Activated T-helper 2 cell treated with anti-CD3 and anti-CD28 coated beads, Interferon-gamma antibody, Interleukin-2, Interleukin-4, amounts not matched to agents 10 μg/mL and 5 μg/mL and 100 μg/mL, durations not matched to agents 14 hours and 24 hours and 36 hours (primary cell): ENCODE measurements around the gene GINS1. TPM values are rescaled to one million over a fixed set of nuclear protein-coding genes. Genes with fewer than 3 reads are reported as not detected.

ENCODE experiments used
- DNase-seq: peaks from one replicate; pipeline ENCODE4 v3.0.0; 2021; ENCODE audit warnings: low spot score
- H3K27ac Mint-ChIP-seq: one replicate; pipeline ENCODE4 v1.8.0; 2021; ENCODE audit warnings: mixed read lengths
- H3K27me3 Mint-ChIP-seq: one replicate; pipeline ENCODE4 v1.8.0; 2021; ENCODE audit warnings: low read depth, mixed read lengths
- H3K36me3 Mint-ChIP-seq: one replicate; pipeline ENCODE4 v1.8.0; 2021; ENCODE audit warnings: low read depth, mixed read lengths
- H3K4me1 Mint-ChIP-seq: one replicate; pipeline ENCODE4 v1.8.0; 2021; ENCODE audit warnings: low read depth, mixed read lengths
- H3K4me3 Mint-ChIP-seq: one replicate; pipeline ENCODE4 v1.8.0; 2021; ENCODE audit warnings: low read depth, mild to moderate bottlenecking, moderate library complexity, mixed read lengths
- H3K9me3 Mint-ChIP-seq: one replicate; pipeline ENCODE4 v1.8.0; 2021; ENCODE audit warnings: mixed read lengths
- intact Hi-C: fragments of 100-400 bp; cut with micrococcal nuclease; formaldehyde crosslinking; loops from one replicate; pipeline ENCODE4 v1.15.1; 2023
- total RNA-seq: library from RNA; stranded (reverse); gene quantifications from 2 replicates; pipeline ENCODE4 v1.2.3, GENCODE V29; 2022

GINS1 gene
- total RNA-seq, 1 donor from 2014 or later, result 36.3 TPM

- H3K4me1 Mint-ChIP-seq, result peaks cover 4% of the 10 kb centered on the region
- no peak for DNase-seq
- no peak overlapping the region for H3K4me3 Mint-ChIP-seq
- intact Hi-C loops, result no loop called here
- peaks cover 3% of the 10 kb centered on the region for H3K9me3 Mint-ChIP-seq
- H3K36me3 Mint-ChIP-seq, result peaks cover 60% of the 10 kb centered on the region
- H3K27me3 Mint-ChIP-seq, result no peaks in the 10 kb centered on the region
- H3K27ac Mint-ChIP-seq, result no peak overlapping the region
Measured at GRCh38 chr20:25444556-25444955, 37.1 kb downstream of the GINS1 start.

GRCh38 chr20:25447671-25448070 is 40.2 kb downstream of the GINS1 start:
- Mint-ChIP-seq H3K36me3 (peaks cover 59% of the 10 kb centered on the region), H3K27ac (no peak overlapping the region), H3K9me3 (peaks cover 3% of the 10 kb centered on the region), H3K4me3 (no peak overlapping the region), H3K27me3 (no peaks in the 10 kb centered on the region), H3K4me1 (peaks cover 4% of the 10 kb centered on the region)
- no peak for DNase-seq
- intact Hi-C loops, result no loop called here

- no peak overlapping the region for H3K4me3 Mint-ChIP-seq
- peaks cover 2% of the 10 kb centered on the region for H3K9me3 Mint-ChIP-seq
- no peak for DNase-seq
- no peaks in the 10 kb centered on the region for H3K27me3 Mint-ChIP-seq
- H3K27ac Mint-ChIP-seq, result no peak overlapping the region
- intact Hi-C loops, result no loop called here
- H3K4me1 Mint-ChIP-seq, result no peaks in the 10 kb centered on the region
- peaks cover 24% of the 10 kb centered on the region for H3K36me3 Mint-ChIP-seq
Measured at GRCh38 chr20:25452333-25452732, 44.9 kb downstream of the GINS1 start.

- no peaks in the 10 kb centered on the region for H3K27me3 Mint-ChIP-seq
- no peak overlapping the region for H3K27ac Mint-ChIP-seq
- H3K4me3 Mint-ChIP-seq, result no peak overlapping the region
- intact Hi-C loops, result no loop called here
- DNase-seq, result no peak
- no peaks in the 10 kb centered on the region for H3K9me3 Mint-ChIP-seq
- peaks cover 15% of the 10 kb centered on the region for H3K36me3 Mint-ChIP-seq
- no peaks in the 10 kb centered on the region for H3K4me1 Mint-ChIP-seq
Measured at GRCh38 chr20:25453035-25453810, 45.8 kb downstream of the GINS1 start.

GRCh38 chr20:25454153-25454900 is 46.9 kb downstream of the GINS1 start:
- no peak overlapping the region for H3K4me3 Mint-ChIP-seq

GRCh38 chr20:25457886-25458680 is 50.6 kb downstream of the GINS1 start:
- H3K4me1 Mint-ChIP-seq, result no peaks in the 10 kb centered on the region
- no peaks in the 10 kb centered on the region for H3K9me3 Mint-ChIP-seq
- intact Hi-C loops, result no loop called here

More at GRCh38 chr20:25454153-25454900, 46.9 kb downstream of the GINS1 start:
- no peaks in the 10 kb centered on the region for H3K27me3 Mint-ChIP-seq
- no peaks in the 10 kb centered on the region for H3K9me3 Mint-ChIP-seq
- H3K27ac Mint-ChIP-seq, result no peak overlapping the region
- no peak for DNase-seq
- peaks cover 4% of the 10 kb centered on the region for H3K36me3 Mint-ChIP-seq
- intact Hi-C loops, result no loop called here
- no peaks in the 10 kb centered on the region for H3K4me1 Mint-ChIP-seq

GRCh38 chr20:25459111-25459830 is 51.8 kb downstream of the GINS1 start:
- H3K9me3 Mint-ChIP-seq, result no peaks in the 10 kb centered on the region
- no peak for DNase-seq
- no peaks in the 10 kb centered on the region for H3K4me1 Mint-ChIP-seq
- intact Hi-C loops, result no loop called here
- H3K27ac Mint-ChIP-seq, result no peak overlapping the region
- H3K36me3 Mint-ChIP-seq, result no peaks in the 10 kb centered on the region
- no peaks in the 10 kb centered on the region for H3K27me3 Mint-ChIP-seq
- no peak overlapping the region for H3K4me3 Mint-ChIP-seq

More at GRCh38 chr20:25457886-25458680, 50.6 kb downstream of the GINS1 start:
- Mint-ChIP-seq H3K27me3 (no peaks in the 10 kb centered on the region), H3K4me3 (no peak overlapping the region), H3K27ac (no peak overlapping the region), H3K36me3 (no peaks in the 10 kb centered on the region)
- no peak for DNase-seq

GRCh38 chr20:25459916-25460535 is 52.6 kb downstream of the GINS1 start:
- H3K27ac Mint-ChIP-seq, result no peak overlapping the region
- no peaks in the 10 kb centered on the region for H3K27me3 Mint-ChIP-seq
- DNase-seq, result no peak
- no peaks in the 10 kb centered on the region for H3K9me3 Mint-ChIP-seq
- intact Hi-C loops, result no loop called here
- no peak overlapping the region for H3K4me3 Mint-ChIP-seq
- no peaks in the 10 kb centered on the region for H3K36me3 Mint-ChIP-seq
- H3K4me1 Mint-ChIP-seq, result no peaks in the 10 kb centered on the region

- intact Hi-C loops, result no loop called here
- Mint-ChIP-seq H3K9me3 (no peaks in the 10 kb centered on the region), H3K27ac (no peak overlapping the region), H3K4me1 (no peaks in the 10 kb centered on the region), H3K27me3 (no peaks in the 10 kb centered on the region), H3K4me3 (no peak overlapping the region), H3K36me3 (no peaks in the 10 kb centered on the region)
- no peak for DNase-seq
Measured at GRCh38 chr20:25460566-25461280, 53.2 kb downstream of the GINS1 start.

- DNase-seq, result no peak
- no peak overlapping the region for H3K27ac Mint-ChIP-seq
- H3K4me1 Mint-ChIP-seq, result no peaks in the 10 kb centered on the region
- H3K36me3 Mint-ChIP-seq, result no peaks in the 10 kb centered on the region
- H3K4me3 Mint-ChIP-seq, result no peak overlapping the region
- no peaks in the 10 kb centered on the region for H3K9me3 Mint-ChIP-seq
- no peaks in the 10 kb centered on the region for H3K27me3 Mint-ChIP-seq
- intact Hi-C loops, result no loop called here
Measured at GRCh38 chr20:25461281-25461650, 53.8 kb downstream of the GINS1 start.

- no peak for DNase-seq
- H3K36me3 Mint-ChIP-seq, result no peaks in the 10 kb centered on the region
- H3K27ac Mint-ChIP-seq, result no peak overlapping the region
- no peaks in the 10 kb centered on the region for H3K27me3 Mint-ChIP-seq
- no peaks in the 10 kb centered on the region for H3K4me1 Mint-ChIP-seq
- H3K4me3 Mint-ChIP-seq, result no peak overlapping the region
- intact Hi-C loops, result no loop called here
- H3K9me3 Mint-ChIP-seq, result no peaks in the 10 kb centered on the region
Measured at GRCh38 chr20:25461786-25462545, 54.5 kb downstream of the GINS1 start.
